K562 (cell line): ENCODE data around the gene SAE1. TPM values are rescaled to one million over a fixed set of nuclear protein-coding genes. Genes with fewer than 3 reads are reported as not detected.

Source experiments
- CHD4 ChIP-seq: fragments of 200-600 bp; sonication (generic); IDR thresholded peaks from 3 replicates; pipeline ENCODE4 v1.6.1; 2012; ENCODE audit warnings: low read depth, mild to moderate bottlenecking, mixed read lengths, low read length, inconsistent platforms; ENCODE audit not compliant: insufficient read depth, insufficient replicate concordance, poor library complexity, severe bottlenecking
- ETV6 ChIP-seq, 3 experiments: fragments of 150-350 bp in 1 of 3; sonication (generic) in 1 of 3; formaldehyde crosslinking in 1 of 3; IDR thresholded peaks; 2 replicates each; pipeline versions ENCODE4 v1.6.1 to v1.8.0; 2014 to 2022; ENCODE audit warnings: borderline replicate concordance in 2 of 3, low read depth in 2 of 3, antibody characterized with exemption in 1 of 3, low read length in 1 of 3, mild to moderate bottlenecking in 1 of 3, missing genetic modification reagents in 1 of 3
- FOSL1 ChIP-seq: fragments of 200-800 bp; sonication (Bioruptor generic); conservative IDR thresholded peaks from 2 replicates; pipeline ENCODE4 v1.6.1; 2016; ENCODE audit warnings: missing genetic modification characterization, missing compliant biosample characterization
- GATAD2B ChIP-seq: fragments of 450-650 bp; IDR thresholded peaks from 2 replicates; pipeline ENCODE4 v1.6.1; 2017; ENCODE audit warnings: mild to moderate bottlenecking, borderline replicate concordance
- HDAC1 ChIP-seq, 2 experiments: fragments of 450-650 bp; IDR thresholded peaks; 2 replicates each; pipeline ENCODE4 v1.6.1; 2016 to 2017; ENCODE audit warnings: inconsistent platforms in 1 of 2, mild to moderate bottlenecking in 1 of 2, moderate library complexity in 1 of 2
- HDGF ChIP-seq: fragments of 450-650 bp; IDR thresholded peaks from 2 replicates; pipeline ENCODE4 v1.6.1; 2016
- MYC ChIP-seq, 2 experiments: fragments of 250-450 bp in 1 of 2; sonication (Bioruptor Pico) in 1 of 2; IDR thresholded peaks; 2 replicates each; pipeline versions ENCODE4 v1.5.1 to v1.6.1; 2012 to 2021; ENCODE audit warnings: low read depth in 2 of 2, borderline replicate concordance in 1 of 2, improper control_type of control experiment in 1 of 2, low read length in 1 of 2, mild to moderate bottlenecking in 1 of 2, moderate library complexity in 1 of 2
- NFIC ChIP-seq: fragments of 450-650 bp; IDR thresholded peaks from 2 replicates; pipeline ENCODE4 v1.6.1; 2017; ENCODE audit warnings: mild to moderate bottlenecking, inconsistent platforms
- PKNOX1 ChIP-seq: fragments of 450-650 bp; IDR thresholded peaks from 2 replicates; pipeline ENCODE4 v1.6.1; 2016
- SAFB ChIP-seq: fragments of 200-400 bp; formaldehyde crosslinking; IDR thresholded peaks from 2 replicates; pipeline ENCODE4 v1.6.1; 2017; ENCODE audit warnings: low read depth, low read length, borderline replicate concordance
- SRSF9 ChIP-seq: fragments of 200-400 bp; formaldehyde crosslinking; IDR thresholded peaks from 2 replicates; pipeline ENCODE4 v1.6.1; 2017; ENCODE audit warnings: low read depth, low read length, borderline replicate concordance
- VEZF1 ChIP-seq: fragments of 200-800 bp; sonication (Bioruptor generic); IDR thresholded peaks from 2 replicates; pipeline ENCODE4 v1.6.1; 2017; ENCODE audit warnings: missing genetic modification characterization, missing compliant biosample characterization
- XRCC5 ChIP-seq: fragments of 200-400 bp; formaldehyde crosslinking; IDR thresholded peaks from 2 replicates; pipeline ENCODE4 v1.6.1; 2017; ENCODE audit warnings: low read depth, mild to moderate bottlenecking, low read length
- ZNF407 ChIP-seq: fragments of 450-650 bp; IDR thresholded peaks from 2 replicates; pipeline ENCODE4 v1.6.1; 2016; ENCODE audit warnings: low read depth
- ZNF75A ChIP-seq: fragments of 450-650 bp; formaldehyde crosslinking; IDR thresholded peaks from 2 replicates; pipeline ENCODE4 v1.4.0; 2020; ENCODE audit warnings: mild to moderate bottlenecking
- polyA plus RNA-seq, 8 experiments: library from polyadenylated mRNA; depleted of rRNA in 4 of 8; stranded (reverse) in 5 of 8; unstranded in 3 of 8; fragments of >200 nt; fragmentation: Nextera tagmentation in 2 of 8; fragmentation: Illumina TruSeq in 1 of 8; extraction: Ambion mirVana in 2 of 8; extraction: Trizol in 1 of 8; gene quantifications; 2 replicates each; pipeline versions ENCODE4 v1.2.1 to v1.2.3, GENCODE V29; 2011 to 2014; ENCODE audit warnings: inconsistent platforms in 1 of 8, missing spikeins in 1 of 8
- total RNA-seq, 7 experiments: library from RNA; depleted of rRNA in 6 of 7; stranded (reverse); fragments of >200 nt in 6 of 7; fragmentation: Illumina TruSeq in 2 of 7; extraction: Trizol in 2 of 7; gene quantifications; 2 replicates each; pipeline versions ENCODE4 v1.2.1 to v1.2.3, GENCODE V29; 2011 to 2021; ENCODE audit warnings: low replicate concordance in 1 of 7

Gene SAE1
- total and polyA plus RNA-seq, 9 of the 15 experiments (the other 6 are each of a cell fraction or from before 2014, with no cell fraction given) = 82.8 to 299 (median 217) TPM

- TF ChIP-seq PKNOX1 = no peak
- no peak for TF ChIP-seq ZNF75A (CRISPR knock-in tag)
- 0 out of 2 replicates have a peak, but pooled peaks have one; percentile 62 for TF ChIP-seq HDGF
- TF ChIP-seq GATAD2B = peak; percentile 91; the same call in 1 of the 2 replicates
- peak; percentile 60 for TF ChIP-seq MYC (IDR thresholded peaks at IDR 0.05; ENCODE audit: low read depth, low read length)
- no peak for TF ChIP-seq MYC (CRISPR knock-in tag; IDR thresholded peaks at IDR 0.05; ENCODE audit: borderline replicate concordance, low read depth)
- peak; percentile 97 for TF ChIP-seq VEZF1
- no peak for TF ChIP-seq SRSF9
- TF ChIP-seq CHD4 = peak; percentile 73
- TF ChIP-seq HDAC1 (IDR thresholded peaks at IDR 0.05) = peak; percentile 90 to 92
- peak; percentile 50; the same call in 1 of the 2 replicates for TF ChIP-seq FOSL1
- TF ChIP-seq ZNF407 = peak; percentile 56; the same call in 1 of the 2 replicates
- TF ChIP-seq ETV6 (IDR thresholded peaks at IDR 0.05; ENCODE audit: borderline replicate concordance in 1 of 2, low read depth in 2 of 2, low read length in 1 of 2) = no peak
- no peak for TF ChIP-seq ETV6 (CRISPR knock-in tag; IDR thresholded peaks at IDR 0.05; ENCODE audit: borderline replicate concordance)
- TF ChIP-seq XRCC5 = peak; percentile 48; the same call in 1 of the 2 replicates
- peak; percentile 69; the same call in 1 of the 2 replicates for TF ChIP-seq SAFB
- TF ChIP-seq NFIC = peak; percentile 35
Observed at GRCh38 chr19:47230054-47230920, 99.7 kb downstream of the SAE1 start (continued).
